HepG2 (cell line): Measurements from ENCODE around the gene CAPG. TPM values are rescaled to one million over a fixed set of nuclear protein-coding genes. Genes with fewer than 3 reads are reported as not detected.

Experiments used
- E2F1 ChIP-seq: sonication (generic); formaldehyde crosslinking; IDR thresholded peaks from 2 replicates; pipeline ENCODE4 v1.5.0; 2020; ENCODE audit warnings: missing genetic modification reagents
- EEA1 ChIP-seq: sonication (generic); formaldehyde crosslinking; IDR thresholded peaks from 2 replicates; pipeline ENCODE4 v1.5.1; 2020; ENCODE audit warnings: mild to moderate bottlenecking, missing genetic modification reagents, borderline replicate concordance
- FOXJ3 ChIP-seq: sonication (generic); formaldehyde crosslinking; IDR thresholded peaks from 2 replicates; pipeline ENCODE4 v1.4.0; 2020; ENCODE audit warnings: missing genetic modification reagents, mild to moderate bottlenecking, borderline replicate concordance
- KLF13 ChIP-seq: sonication (generic); formaldehyde crosslinking; IDR thresholded peaks from 2 replicates; pipeline ENCODE4 v1.4.0; 2020; ENCODE audit warnings: mild to moderate bottlenecking, missing genetic modification reagents
- MAX ChIP-seq: IDR thresholded peaks from 2 replicates; pipeline ENCODE4 v1.6.1; 2012; ENCODE audit warnings: inconsistent platforms
- MIXL1 ChIP-seq: IDR thresholded peaks from 2 replicates; pipeline ENCODE4 v1.6.1; 2016
- NFAT5 ChIP-seq: sonication (generic); formaldehyde crosslinking; IDR thresholded peaks from 2 replicates; pipeline ENCODE4 v1.4.0; 2020; ENCODE audit warnings: missing genetic modification reagents
- NR2F1 ChIP-seq, 2 experiments: fragments of 450-650 bp in 1 of 2; formaldehyde crosslinking in 1 of 2; IDR thresholded peaks; 2 replicates each; pipeline versions ENCODE4 v1.5.0 to v1.6.1; 2016 to 2020; ENCODE audit warnings: mild to moderate bottlenecking in 1 of 2, missing compliant biosample characterization in 1 of 2, missing genetic modification reagents in 1 of 2, moderate library complexity in 1 of 2
- NRL ChIP-seq: sonication (generic); formaldehyde crosslinking; IDR thresholded peaks from 2 replicates; pipeline ENCODE4 v1.5.0; 2020; ENCODE audit warnings: missing genetic modification reagents, mild to moderate bottlenecking, moderate library complexity, borderline replicate concordance
- TEAD3 ChIP-seq: optimal IDR thresholded peaks from 2 replicates; pipeline ENCODE3; 2016; ENCODE audit warnings: borderline replicate concordance
- ZBTB3 ChIP-seq: sonication (generic); formaldehyde crosslinking; IDR thresholded peaks from 2 replicates; pipeline ENCODE4 v1.4.0; 2020; ENCODE audit warnings: low read depth, mild to moderate bottlenecking, moderate library complexity, missing genetic modification reagents, borderline replicate concordance
- ZGPAT ChIP-seq: IDR thresholded peaks from 2 replicates; pipeline ENCODE4 v1.6.1; 2016; ENCODE audit warnings: mild to moderate bottlenecking
- ZNF362 ChIP-seq: sonication (generic); formaldehyde crosslinking; IDR thresholded peaks from 2 replicates; pipeline ENCODE4 v1.4.0; 2020; ENCODE audit warnings: missing genetic modification reagents, mild to moderate bottlenecking, borderline replicate concordance
- ZNF468 ChIP-seq: sonication (generic); formaldehyde crosslinking; IDR thresholded peaks from 2 replicates; pipeline ENCODE4 v1.8.0; 2022; ENCODE audit warnings: mild to moderate bottlenecking, moderate library complexity, missing genetic modification reagents
- ZNF577 ChIP-seq: sonication (generic); formaldehyde crosslinking; IDR thresholded peaks from 2 replicates; pipeline ENCODE4 v1.4.0; 2020; ENCODE audit warnings: mild to moderate bottlenecking, low read depth, missing genetic modification reagents, borderline replicate concordance
- ZNF605 ChIP-seq: sonication (generic); formaldehyde crosslinking; IDR thresholded peaks from 2 replicates; pipeline ENCODE4 v1.8.0; 2022; ENCODE audit warnings: mild to moderate bottlenecking, missing genetic modification reagents
- ZNF652 ChIP-seq: IDR thresholded peaks from 2 replicates; pipeline ENCODE4 v1.6.1; 2016; ENCODE audit warnings: low read depth, borderline replicate concordance
- polyA plus RNA-seq, 8 experiments: library from polyadenylated mRNA; depleted of rRNA in 3 of 8; stranded (reverse) in 7 of 8; unstranded in 1 of 8; fragments of >200 nt; fragmentation: Illumina TruSeq in 4 of 8; extraction: Trizol in 4 of 8; gene quantifications; 2 replicates each; pipeline versions ENCODE4 v1.2.1 to v1.2.3, GENCODE V29; 2011 to 2016; ENCODE audit warnings: low read depth in 4 of 8, missing spikeins in 1 of 8, mixed read lengths in 1 of 8; ENCODE audit not compliant: insufficient read depth in 1 of 8
- total RNA-seq, 5 experiments: library from RNA; depleted of rRNA; stranded (reverse); fragments of >200 nt; fragmentation: Illumina TruSeq; extraction: Trizol; gene quantifications; 2 replicates each; pipeline ENCODE4 v1.2.3, GENCODE V29; 2016; ENCODE audit warnings: low read depth in 1 of 5

The CAPG gene
- total and polyA plus RNA-seq, 2 of the 13 experiments (the other 11 are each of a cell fraction or from before 2014, with no cell fraction given), result 12.7 to 18.2 TPM

GRCh38 chr2:85420536-85421259 lies 10.5 kb upstream of the CAPG start (continued):
- TF ChIP-seq NRL (CRISPR knock-in tag), result peak; percentile 86
- TF ChIP-seq ZNF652 (CRISPR knock-in tag), result peak; percentile 38; the same call in 1 of the 2 replicates
- TF ChIP-seq E2F1 (CRISPR knock-in tag), result no peak
- no peak for TF ChIP-seq ZNF362 (CRISPR knock-in tag)
- no peak for TF ChIP-seq ZNF468 (CRISPR knock-in tag)
- TF ChIP-seq TEAD3 (CRISPR knock-in tag), result peak; percentile 89
- TF ChIP-seq KLF13 (CRISPR knock-in tag), result no peak
- peak; percentile 30; the same call in 1 of the 2 replicates for TF ChIP-seq ZGPAT (CRISPR knock-in tag)
- TF ChIP-seq MIXL1 (CRISPR knock-in tag), result peak; percentile 64; the same call in 1 of the 2 replicates
- peak; percentile 33; the same call in 1 of the 2 replicates for TF ChIP-seq ZNF605 (CRISPR knock-in tag)
- no peak for TF ChIP-seq FOXJ3 (CRISPR knock-in tag)
- TF ChIP-seq MAX, result peak; percentile 22; the same call in 1 of the 2 replicates
- TF ChIP-seq EEA1 (CRISPR knock-in tag), result no peak
- no peak for TF ChIP-seq ZNF577 (CRISPR knock-in tag)
- 0 out of 2 replicates have a peak, but pooled peaks have one; percentile 26 for TF ChIP-seq NFAT5
- TF ChIP-seq NR2F1 (CRISPR knock-in tag; IDR thresholded peaks at IDR 0.05), result no peak
- TF ChIP-seq ZBTB3 (CRISPR knock-in tag), result no peak; the same call in 1 of the 2 replicates
